B cell (primary cell): Measurements from ENCODE around the gene MAN2A1.

Experiments
- EZH2 ChIP-seq: IDR thresholded peaks from 2 replicates; pipeline ENCODE4 v1.6.1; 2012; ENCODE audit warnings: borderline replicate concordance, low read depth, mild to moderate bottlenecking, moderate library complexity, low read length; ENCODE audit not compliant: insufficient read depth, poor library complexity, severe bottlenecking
- TF ChIP-seq, protein P1 (sequence below): fragments of 200-600 bp; IDR thresholded peaks from one replicate; pipeline ENCODE4 v1.8.0; 2022; ENCODE audit warnings: antibody characterized with exemption, mild to moderate bottlenecking

DNA sequence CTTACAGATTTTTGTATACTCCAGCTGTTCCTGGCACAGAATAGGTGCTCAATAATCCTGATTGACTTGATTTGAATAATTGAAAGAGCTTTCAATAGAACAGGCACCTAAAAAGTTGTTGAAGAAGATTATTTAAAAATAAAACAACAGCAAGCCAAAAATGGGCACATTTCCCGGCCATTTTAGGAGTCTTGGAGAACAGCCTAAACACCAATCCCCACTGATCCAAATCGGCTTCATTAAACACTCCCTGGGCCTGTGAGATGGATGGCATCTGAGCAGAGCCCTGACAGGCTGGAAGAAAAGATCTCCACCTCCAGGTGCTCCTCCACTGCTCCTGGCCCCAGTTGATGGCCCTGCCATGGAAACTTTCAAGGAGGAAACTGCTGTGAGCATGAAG lies 213.3 kb downstream of the MAN2A1 start:
- TF ChIP-seq, protein P1, sequence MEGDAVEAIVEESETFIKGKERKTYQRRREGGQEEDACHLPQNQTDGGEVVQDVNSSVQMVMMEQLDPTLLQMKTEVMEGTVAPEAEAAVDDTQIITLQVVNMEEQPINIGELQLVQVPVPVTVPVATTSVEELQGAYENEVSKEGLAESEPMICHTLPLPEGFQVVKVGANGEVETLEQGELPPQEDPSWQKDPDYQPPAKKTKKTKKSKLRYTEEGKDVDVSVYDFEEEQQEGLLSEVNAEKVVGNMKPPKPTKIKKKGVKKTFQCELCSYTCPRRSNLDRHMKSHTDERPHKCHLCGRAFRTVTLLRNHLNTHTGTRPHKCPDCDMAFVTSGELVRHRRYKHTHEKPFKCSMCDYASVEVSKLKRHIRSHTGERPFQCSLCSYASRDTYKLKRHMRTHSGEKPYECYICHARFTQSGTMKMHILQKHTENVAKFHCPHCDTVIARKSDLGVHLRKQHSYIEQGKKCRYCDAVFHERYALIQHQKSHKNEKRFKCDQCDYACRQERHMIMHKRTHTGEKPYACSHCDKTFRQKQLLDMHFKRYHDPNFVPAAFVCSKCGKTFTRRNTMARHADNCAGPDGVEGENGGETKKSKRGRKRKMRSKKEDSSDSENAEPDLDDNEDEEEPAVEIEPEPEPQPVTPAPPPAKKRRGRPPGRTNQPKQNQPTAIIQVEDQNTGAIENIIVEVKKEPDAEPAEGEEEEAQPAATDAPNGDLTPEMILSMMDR = no peak
- TF ChIP-seq EZH2 = no peak
